Measurements from ENCODE around the gene GNL3.
"Not testable (repeated sequence)": the region's sequence is repeated elsewhere in the genome, so short reads cannot be mapped to it uniquely, and the experiment has no call there.

GNL3 gene, protein sequence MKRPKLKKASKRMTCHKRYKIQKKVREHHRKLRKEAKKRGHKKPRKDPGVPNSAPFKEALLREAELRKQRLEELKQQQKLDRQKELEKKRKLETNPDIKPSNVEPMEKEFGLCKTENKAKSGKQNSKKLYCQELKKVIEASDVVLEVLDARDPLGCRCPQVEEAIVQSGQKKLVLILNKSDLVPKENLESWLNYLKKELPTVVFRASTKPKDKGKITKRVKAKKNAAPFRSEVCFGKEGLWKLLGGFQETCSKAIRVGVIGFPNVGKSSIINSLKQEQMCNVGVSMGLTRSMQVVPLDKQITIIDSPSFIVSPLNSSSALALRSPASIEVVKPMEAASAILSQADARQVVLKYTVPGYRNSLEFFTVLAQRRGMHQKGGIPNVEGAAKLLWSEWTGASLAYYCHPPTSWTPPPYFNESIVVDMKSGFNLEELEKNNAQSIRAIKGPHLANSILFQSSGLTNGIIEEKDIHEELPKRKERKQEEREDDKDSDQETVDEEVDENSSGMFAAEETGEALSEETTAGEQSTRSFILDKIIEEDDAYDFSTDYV

DNA sequence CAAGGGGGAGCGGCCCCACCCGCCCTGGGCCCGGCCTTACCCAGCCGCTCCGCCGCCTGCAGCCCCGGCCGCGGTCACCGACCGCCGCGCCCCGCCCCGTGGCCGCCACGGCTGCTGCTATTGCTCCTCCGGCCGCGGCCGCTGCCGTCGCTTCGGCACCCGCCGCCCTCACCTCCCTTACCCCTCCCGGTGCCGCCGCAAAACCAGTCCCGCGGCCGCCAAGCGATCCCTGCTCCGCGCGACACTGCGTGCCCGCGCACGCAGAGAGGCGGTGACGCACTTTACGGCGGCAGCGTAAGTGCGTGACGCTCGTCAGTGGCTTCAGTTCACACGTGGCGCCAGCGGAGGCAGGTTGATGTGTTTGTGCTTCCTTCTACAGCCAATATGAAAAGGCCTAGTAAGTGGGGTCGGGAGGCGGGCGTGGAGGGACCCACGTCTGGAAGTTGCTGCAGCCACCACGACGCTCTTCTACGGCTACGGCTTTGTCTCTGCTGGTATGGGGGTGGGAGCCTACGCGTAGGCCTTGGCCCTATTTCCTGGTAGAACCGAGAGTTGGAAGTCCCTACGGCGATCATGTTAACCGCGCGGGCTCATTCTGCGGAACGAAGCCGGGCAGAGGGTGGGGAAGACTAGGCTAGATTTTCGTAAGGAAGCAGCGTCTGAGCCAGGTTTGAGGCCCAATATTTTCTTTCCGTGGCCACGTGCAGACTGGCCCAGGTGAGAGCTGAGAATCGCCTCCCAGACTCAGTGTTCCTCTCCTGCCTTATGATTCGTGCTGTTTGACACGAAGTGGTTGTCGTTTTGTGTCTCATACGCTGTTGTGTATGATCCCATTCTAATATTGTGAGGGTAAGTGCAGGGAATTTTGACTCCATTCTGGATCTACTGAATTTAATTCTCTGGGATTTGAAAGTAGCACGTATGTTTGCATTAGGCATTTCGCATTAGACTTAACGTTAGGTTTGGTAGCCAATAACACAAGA, at the start of gene GNL3, which contains the start of gene PBRM1:
Gene GNL3, plus strand, starts transcription at position 324 of the 983 bp plus-strand sequence. Its CDS starts 61 bp downstream, at position 385.
Gene PBRM1, minus strand, starts transcription at position 205 of the 983 bp plus-strand sequence.
- DNase-seq: peak; percentile 88 to 97 (median 95)
- intact Hi-C loops (cut with DNase I): loop anchor here (5.0 to 10.0 kb wide), 2 partner anchors 211 to 361 kb away; partner anchors contain the start of gene SFMBT1

DNA sequence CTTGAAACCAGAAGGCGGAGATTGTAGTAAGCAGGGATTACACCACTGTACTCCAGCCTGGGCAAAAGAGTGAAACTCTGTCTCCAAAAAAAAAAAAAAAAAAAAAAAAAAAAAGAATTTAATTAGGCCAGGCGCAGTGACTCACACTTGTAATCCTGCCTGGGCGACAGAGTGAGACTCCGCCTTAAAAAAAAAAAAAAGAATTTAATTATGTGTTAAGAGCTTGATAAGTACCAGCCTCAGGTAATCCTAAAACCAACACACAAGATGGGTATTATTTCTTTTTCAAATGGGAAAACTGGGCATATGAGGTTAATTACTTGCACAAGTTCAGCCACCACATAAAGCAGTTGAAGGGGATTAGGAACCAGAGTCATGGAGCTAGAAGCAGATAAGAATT, 49.2 kb upstream of the GNL3 start:
- DNase-seq: peak in 1 of 42 donors; percentile 7
- intact Hi-C loops (cut with DNase I): no loop called here

DNA sequence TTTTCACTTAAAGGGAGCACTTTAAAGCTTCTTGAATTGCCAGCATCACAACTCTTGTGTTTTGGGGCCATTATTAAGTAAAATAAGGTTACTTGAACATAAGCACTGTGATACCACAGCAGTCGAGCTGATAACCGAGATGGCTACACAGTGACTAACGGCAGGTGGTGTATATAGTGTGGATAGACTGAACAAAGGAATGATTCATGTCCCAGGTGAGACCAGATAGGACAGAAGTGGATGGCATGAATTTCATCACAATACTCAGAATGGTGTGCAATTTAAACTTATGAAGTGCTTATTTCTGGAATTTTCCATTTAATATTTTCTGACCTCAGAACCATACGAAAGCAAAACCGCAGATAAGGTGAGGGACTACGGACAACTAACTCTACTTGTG, 40.3 kb upstream of the GNL3 start:
- intact Hi-C loops (cut with DNase I): no loop called here
- no peak for DNase-seq

DNA sequence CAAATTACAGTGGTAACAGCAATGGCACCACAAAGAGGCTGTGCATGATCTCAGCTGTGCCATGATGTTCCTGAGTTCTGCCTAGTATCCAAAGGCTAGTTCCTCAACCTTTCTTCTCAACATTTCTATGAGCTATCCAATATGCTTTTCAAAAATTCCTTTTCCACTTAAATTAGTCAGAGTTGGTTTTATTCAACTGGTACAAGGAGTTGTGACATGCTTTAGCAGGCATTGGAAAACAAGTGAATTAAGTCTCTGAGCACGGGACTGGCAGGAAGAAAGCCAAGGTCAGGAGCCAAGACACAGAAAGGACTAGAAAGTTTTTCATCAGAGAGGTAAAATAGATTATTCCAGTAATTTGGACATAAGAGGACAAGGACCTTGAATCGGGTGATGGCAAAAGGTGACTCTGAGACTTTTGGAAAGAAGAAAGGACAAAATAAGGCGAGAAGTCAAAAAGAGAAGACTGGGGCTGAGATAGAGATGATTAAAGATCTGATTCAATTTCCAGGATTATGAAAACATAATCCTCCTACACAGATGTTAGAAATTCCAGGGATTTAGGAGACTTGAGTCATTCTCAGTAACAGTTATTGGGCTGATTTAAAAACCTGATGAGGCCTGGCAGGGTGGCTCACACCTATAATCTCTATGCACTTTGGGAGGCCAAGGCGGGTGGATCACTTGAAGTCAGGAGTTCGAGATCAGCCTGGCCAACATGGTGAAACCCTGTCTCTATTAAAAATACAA, 36.2 kb upstream of the GNL3 start:
- DNase-seq: no peak
- intact Hi-C loops (cut with DNase I): no loop called here

DNA sequence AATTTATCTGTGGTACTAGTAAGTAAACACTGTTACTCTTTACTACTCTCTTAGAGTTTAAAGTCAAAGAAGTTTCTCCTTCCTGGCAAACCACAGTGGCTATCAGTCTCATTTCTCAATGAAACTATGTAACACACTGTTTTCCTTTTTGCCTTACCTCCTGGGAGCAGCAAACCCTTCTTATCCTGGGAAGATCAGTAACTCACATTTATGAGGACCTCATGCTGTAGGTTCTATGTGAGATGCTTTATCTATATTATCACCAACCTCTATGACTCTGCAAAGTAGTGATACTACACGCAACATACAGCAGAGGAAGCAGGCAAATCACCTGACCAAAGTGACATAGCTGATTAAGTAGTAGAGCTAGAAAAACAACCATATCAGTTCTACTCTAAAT, 35.4 kb upstream of the GNL3 start:
- DNase-seq: no peak
- intact Hi-C loops (cut with DNase I): no loop called here

DNA sequence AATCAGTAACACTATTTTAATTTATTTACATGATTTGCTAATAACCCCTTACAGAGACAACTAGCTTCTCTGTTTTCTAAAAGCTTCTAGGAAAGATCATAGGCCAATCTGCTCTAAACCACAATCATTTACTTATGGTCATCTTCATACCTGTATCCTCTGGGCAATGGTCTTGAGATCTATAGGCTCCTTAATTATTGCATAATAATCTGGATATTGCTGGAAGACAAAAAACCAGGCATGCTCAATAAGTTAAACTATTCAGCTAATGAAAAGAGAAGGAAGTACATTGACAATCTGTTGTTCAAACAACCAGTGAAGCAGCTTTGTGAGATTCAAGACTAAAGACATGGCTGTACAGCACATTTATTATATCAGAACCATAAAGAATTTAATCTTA, 34.2 kb upstream of the GNL3 start:
- intact Hi-C loops (cut with DNase I): no loop called here
- DNase-seq: no peak

DNA sequence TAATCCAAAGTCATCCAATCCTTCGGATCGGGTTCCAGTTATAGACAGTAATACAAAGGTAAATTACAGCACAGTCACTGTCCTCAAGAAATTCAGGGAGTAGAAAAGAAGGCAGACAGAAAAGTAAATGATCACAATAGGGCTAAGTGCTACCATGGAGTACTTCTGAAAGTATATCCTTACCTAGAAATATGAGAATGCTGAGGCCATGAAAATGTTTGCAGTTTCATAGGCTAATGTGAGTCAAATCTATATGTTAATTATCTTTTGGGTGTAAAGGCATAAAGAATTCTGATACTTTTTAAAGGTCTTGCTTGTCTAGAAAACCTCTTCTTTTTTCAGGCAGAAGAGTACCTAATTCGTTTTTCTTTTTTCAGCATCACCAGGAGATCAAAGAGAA, 29.9 kb upstream of the GNL3 start:
- no peak for DNase-seq
- intact Hi-C loops (cut with DNase I): no loop called here

DNA sequence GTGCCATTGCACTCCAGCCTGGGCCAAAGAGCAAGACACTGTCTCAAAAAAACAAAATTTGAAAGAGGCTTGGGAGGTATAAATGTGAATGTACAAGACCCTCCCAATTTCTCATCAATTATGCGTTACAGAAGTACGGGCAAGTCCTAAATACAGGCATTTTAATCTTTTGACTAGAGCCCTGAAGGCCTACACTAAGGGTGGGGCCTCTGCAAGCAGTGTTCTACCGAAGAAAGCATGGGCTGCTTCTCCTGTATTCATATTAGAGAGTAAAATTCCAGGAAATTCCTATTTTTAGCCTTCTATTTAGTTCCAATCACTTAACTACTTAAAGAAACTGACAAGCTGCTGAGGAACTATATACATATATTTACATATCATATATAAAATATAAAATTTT, 25.8 kb upstream of the GNL3 start:
- no peak for DNase-seq
- intact Hi-C loops (cut with DNase I): no loop called here

DNA sequence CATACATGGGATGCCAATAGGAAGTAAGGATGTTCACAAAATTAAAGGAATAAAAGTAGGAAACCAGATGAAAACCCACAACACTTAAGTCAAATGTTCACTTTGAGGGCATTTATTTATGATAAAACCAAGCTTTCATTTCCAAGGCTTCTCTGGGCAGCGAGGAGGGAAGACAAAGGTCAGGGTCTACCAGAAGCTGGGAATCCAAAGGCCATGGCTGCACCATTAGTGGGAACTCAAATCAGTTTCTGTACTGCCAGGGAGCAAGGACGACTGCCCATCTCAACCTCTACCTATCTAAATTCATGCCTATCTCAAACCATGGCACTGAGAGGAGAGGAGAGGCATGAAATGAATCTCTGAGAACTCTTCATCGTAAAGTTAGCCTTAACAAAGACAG, 22.7 kb upstream of the GNL3 start:
- intact Hi-C loops (cut with DNase I): no loop called here
- DNase-seq: no peak

DNA sequence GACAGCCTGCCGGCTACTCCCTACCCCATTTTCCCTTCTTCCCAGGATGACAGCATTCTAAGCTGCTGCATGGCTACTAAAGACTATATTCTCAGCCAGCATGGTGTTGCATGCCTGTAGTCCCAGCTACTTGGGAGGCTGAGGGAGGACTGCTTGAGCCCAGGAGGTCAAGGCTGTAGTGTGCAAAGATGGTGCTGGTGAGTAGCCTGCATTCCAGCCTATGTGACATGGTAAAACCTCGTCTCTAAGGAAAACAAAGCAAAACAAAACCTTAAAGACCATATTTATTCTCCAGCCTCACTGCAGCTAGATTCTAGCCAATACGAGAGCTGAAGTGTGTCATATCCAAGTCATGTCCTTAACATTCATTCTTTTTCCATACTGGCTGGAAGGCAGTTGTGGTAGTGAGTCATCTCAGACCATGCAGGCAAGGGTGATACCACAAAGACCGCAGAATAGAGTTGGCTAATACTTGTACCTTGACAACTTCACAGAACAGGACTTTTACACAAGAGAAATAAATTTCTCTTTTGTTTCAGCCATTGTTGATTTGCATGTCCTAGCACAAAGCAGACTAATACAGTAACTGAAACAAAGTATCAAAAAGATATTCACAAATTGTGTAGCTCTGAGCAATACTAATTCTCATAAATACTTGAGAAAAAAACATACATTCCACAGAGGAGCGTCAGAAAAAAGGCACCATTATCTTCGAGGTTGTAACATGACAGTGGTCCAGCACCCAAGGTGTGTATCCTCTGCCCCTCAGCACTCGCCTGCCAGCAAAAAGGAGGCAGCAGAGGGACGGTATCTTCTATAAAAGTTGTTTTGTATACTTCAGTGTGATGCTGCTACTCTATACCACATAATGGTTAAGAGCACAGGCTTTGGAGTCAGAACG, 15.0 kb upstream of the GNL3 start:
- no peak for DNase-seq
- intact Hi-C loops (cut with DNase I): loop anchor here (10.0 kb wide), 1 partner anchor 66 kb away; no protein-coding TSS in a partner anchor

DNA sequence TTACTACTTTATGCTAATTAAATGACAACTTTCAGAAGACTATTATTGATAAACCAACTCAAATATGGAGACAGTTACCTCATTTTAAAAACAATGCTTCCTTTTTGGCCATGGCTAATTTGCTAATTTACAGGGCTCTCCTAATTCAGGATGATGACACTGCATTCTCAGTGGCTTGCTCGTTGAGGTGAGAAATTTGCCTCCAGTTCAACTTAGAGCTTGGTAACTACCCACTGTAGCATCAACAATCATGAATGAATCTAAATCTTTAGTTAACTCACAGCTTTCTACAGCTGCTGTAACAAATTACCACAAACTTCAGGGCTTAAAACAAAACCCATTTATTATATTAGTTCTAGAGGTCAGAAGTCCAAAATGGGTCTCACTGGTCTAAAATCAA, 14.2 kb upstream of the GNL3 start:
- intact Hi-C loops (cut with DNase I): loop anchor here (10.0 kb wide), 1 partner anchor 67 kb away; no protein-coding TSS in a partner anchor
- no peak for DNase-seq

DNA sequence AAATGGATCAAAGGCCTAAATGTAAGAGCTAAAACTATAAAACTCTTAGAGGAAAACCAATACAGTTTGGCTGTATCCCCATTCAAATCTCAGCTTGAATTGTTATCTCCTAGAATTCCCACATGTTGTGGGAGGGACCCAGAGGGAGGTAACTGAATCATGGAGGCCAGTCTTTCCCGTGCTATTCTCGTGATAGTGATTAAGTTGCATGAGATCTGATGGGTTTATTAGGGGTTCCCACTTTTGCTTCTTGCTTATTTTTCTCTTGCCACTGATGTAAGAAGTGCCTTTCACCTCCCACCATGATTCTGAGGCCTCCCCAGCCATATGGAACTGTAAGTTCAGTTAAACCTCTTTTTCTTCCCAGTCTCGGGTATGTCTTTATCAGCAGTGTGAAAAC, 9.6 kb upstream of the GNL3 start:
- not testable (repeated sequence) for DNase-seq
- intact Hi-C loops (cut with DNase I): loop anchor here (10.0 kb wide), 1 partner anchor 71 kb away; no protein-coding TSS in a partner anchor

DNA sequence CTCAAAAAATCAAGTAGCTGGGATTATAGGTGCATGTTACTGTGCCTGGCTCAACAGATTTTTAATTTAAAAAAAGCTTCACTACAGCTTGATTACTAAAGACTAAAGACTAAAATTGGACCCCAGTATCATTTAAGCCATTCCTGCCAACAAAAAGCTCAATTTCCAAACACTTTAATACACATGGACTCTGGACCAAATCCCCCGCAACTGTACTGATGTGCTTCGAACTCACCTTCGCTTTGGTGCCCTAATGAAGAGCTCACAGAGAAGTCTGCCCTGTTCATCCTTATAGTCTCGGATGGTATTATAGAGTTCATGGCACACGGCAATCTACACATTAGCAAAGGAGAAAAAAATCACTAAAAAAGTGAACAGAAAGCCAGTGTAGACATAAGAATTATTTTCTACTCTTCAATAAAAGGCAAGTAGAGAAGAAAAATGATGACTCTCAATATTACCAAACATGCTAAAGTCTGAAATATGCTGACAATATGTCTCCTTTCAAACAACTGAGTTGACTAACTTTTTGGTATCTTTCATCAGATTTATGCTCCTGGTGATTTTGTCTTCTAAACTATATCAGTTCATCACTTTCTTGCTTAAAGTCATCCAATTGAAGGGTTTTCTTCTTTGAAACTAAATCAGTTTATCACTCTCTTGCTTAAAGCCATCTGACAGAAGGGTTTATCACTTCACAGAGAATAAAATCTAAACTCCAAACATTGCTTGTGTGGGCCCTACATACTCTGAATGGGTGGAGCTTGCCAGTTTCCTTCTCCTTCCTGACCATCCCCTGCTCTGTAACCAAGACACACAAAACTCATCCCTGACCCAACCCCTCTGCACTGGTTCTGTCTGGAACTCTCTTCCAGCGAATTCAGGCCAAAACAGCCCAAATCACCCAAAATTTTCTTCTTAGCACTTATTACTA, 7.3 kb upstream of the GNL3 start:
- intact Hi-C loops (cut with DNase I): loop anchor here (10.0 kb wide), 1 partner anchor 74 kb away; no protein-coding TSS in a partner anchor
- DNase-seq: no peak

DNA sequence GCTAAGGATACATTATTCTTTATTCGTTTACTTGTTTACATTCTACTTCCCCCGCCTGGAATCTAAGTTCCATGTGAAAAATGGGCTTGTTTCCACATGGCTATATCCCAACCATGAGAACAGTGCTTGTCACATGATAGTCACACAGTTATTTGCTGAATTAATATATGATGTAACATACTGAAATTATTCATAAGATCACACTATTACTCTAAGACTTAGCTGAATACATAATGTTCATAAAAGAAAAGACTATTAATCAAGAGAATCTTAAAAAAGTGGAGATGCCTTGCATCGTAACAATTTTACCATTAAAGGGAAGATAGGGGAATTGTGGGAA, 6.7 kb upstream of the GNL3 start:
- no peak for DNase-seq
- intact Hi-C loops (cut with DNase I): loop anchor here (10.0 kb wide), 1 partner anchor 74 kb away; no protein-coding TSS in a partner anchor

DNA sequence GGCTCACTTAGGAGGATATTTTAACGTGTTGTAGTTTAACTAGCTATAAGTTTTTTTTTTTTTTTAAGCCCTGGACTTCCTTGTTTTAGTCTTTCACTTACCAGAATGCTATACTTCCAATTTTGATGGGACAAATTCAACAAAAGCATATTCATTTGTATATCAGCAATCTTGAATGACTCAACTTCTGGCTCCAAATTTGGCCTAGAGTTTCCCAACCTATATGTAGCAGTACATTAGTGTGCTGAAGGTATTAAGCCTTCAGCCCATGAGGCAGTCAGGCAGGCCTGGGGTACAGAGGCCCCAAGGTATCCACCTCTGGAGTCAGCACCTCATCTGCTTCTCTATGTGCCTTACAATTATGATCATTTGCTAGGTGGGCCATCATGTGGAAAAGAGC, 6.0 kb upstream of the GNL3 start:
- DNase-seq: no peak
- intact Hi-C loops (cut with DNase I): loop anchor here (10.0 kb wide), 2 partner anchors 75 to 205 kb away; no protein-coding TSS in a partner anchor

DNA sequence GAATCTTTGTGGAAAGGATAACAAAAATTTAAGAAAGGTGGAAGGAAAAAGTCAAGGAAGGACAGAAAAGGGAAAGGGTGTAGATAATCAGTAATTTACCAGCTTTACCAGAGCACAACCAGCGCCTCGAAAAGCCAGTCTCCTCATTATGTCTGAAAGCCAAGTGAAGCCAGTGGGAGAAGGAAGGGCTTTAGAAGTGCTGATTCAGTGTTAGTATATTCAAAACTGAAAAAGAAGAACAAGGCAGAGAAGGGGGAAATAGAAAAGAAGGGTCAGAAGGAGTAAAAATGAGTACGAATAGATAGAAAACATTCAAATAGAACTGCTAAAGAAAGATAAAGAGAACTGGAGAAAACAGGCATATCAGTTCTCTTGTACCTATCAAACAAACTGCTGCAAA, 4.2 kb upstream of the GNL3 start:
- intact Hi-C loops (cut with DNase I): loop anchor here (10.0 kb wide), 1 partner anchor 207 kb away; no protein-coding TSS in a partner anchor
- DNase-seq: no peak

Data from head of caudate nucleus (tissue), 42 donors.